Fibroblast of lung (primary cell): ENCODE data around the gene CCM2. TPM values are rescaled to one million over a fixed set of nuclear protein-coding genes. Genes with fewer than 3 reads are reported as not detected.
"Not testable (repeated sequence)": the region's sequence is repeated elsewhere in the genome, so short reads cannot be mapped to it uniquely, and the experiment has no call there.

Experiments used
- DNase-seq, 2 donors: peaks; one replicate each; pipeline versions ENCODE4 v3.0.0 to v3.0.0-alpha.2; 2010; ENCODE audit warnings: low read depth in 2 of 2
- H2AFZ ChIP-seq: 2 replicates; pipeline ENCODE4 v1.5.1; 2012; ENCODE audit warnings: low read length, control low read depth, inconsistent platforms
- H3K27ac ChIP-seq: 2 replicates; pipeline ENCODE4 v1.5.1; 2011; ENCODE audit warnings: low read length, control low read depth; ENCODE audit not compliant: insufficient read depth
- H3K27me3 ChIP-seq: 2 replicates; pipeline ENCODE4 v1.5.1; 2011; ENCODE audit warnings: mild to moderate bottlenecking, low read length; ENCODE audit not compliant: control insufficient read depth, insufficient read depth
- H3K36me3 ChIP-seq: 2 replicates; pipeline ENCODE4 v1.5.1; 2011; ENCODE audit warnings: low read length; ENCODE audit not compliant: control insufficient read depth, insufficient read depth
- H3K4me1 ChIP-seq: 2 replicates; pipeline ENCODE4 v1.5.1; 2011; ENCODE audit warnings: low read length; ENCODE audit not compliant: control insufficient read depth, insufficient read depth; ENCODE audit errors: extremely low read depth
- H3K4me2 ChIP-seq: 2 replicates; pipeline ENCODE4 v1.5.1; 2011; ENCODE audit warnings: low read length, control low read depth; ENCODE audit not compliant: insufficient read depth; ENCODE audit errors: extremely low read depth
- H3K4me3 ChIP-seq, 4 experiments: fragments of 200-600 bp in 1 of 4; sonication (generic) in 1 of 4; replicated peaks in 1 of 4; 2 replicates each; pipeline ENCODE4 v1.5.1; 2011 to 2016; ENCODE audit warnings: low read length in 4 of 4, low read depth in 3 of 4, mild to moderate bottlenecking in 3 of 4, control low read depth in 2 of 4, inconsistent platforms in 1 of 4, mixed read lengths in 1 of 4; ENCODE audit not compliant: insufficient read depth in 1 of 4; ENCODE audit errors: control extremely low read depth in 1 of 4
- H3K79me2 ChIP-seq: 2 replicates; pipeline ENCODE4 v1.5.1; 2012; ENCODE audit warnings: mild to moderate bottlenecking, low read length, inconsistent platforms; ENCODE audit not compliant: control insufficient read depth, insufficient read depth
- H3K9ac ChIP-seq: 2 replicates; pipeline ENCODE4 v1.5.1; 2011; ENCODE audit warnings: mild to moderate bottlenecking, low read length, control low read depth; ENCODE audit not compliant: insufficient read depth
- H3K9me3 ChIP-seq: 2 replicates; pipeline ENCODE4 v1.5.1; 2012; ENCODE audit warnings: low read depth, low read length; ENCODE audit not compliant: control insufficient read depth, insufficient read depth
- H4K20me1 ChIP-seq: 2 replicates; pipeline ENCODE4 v1.5.1; 2011; ENCODE audit warnings: low read length; ENCODE audit not compliant: control insufficient read depth, insufficient read depth; ENCODE audit errors: extremely low read depth
- EZH2 ChIP-seq: IDR thresholded peaks from 2 replicates; pipeline ENCODE4 v1.5.1; 2012; ENCODE audit warnings: low read length, control low read depth, mild to moderate bottlenecking; ENCODE audit errors: missing control alignments
- polyA plus RNA-seq, 2 donors: library from polyadenylated mRNA; depleted of rRNA in 1 of 2; stranded (reverse) in 1 of 2; unstranded in 1 of 2; fragments of >200 nt; gene quantifications; 2 replicates each; pipeline ENCODE4 v1.2.1, GENCODE V29; 2011 to 2012; ENCODE audit warnings: missing spikeins in 1 of 2
- total RNA-seq: library from RNA; depleted of rRNA; stranded (reverse); fragments of >200 nt; gene quantifications from 2 replicates; pipeline ENCODE4 v1.2.1, GENCODE V29; 2014
- TF ChIP-seq, protein P1 (sequence below), 2 donors: IDR thresholded peaks in 1 of 2; conservative IDR thresholded peaks in 1 of 2; 1 replicate in 1 of 2; 2 replicates in 1 of 2; pipeline ENCODE4 v1.5.1; 2011 to 2012; ENCODE audit warnings: low read length in 2 of 2, control low read depth in 1 of 2, inconsistent platforms in 1 of 2, low read depth in 1 of 2, mild to moderate bottlenecking in 1 of 2

The CCM2 gene
- total and polyA plus RNA-seq, 2 donors (not counting 1 experiment from before 2014, with no cell fraction given), result 27.8 to 52.4 TPM

DNA sequence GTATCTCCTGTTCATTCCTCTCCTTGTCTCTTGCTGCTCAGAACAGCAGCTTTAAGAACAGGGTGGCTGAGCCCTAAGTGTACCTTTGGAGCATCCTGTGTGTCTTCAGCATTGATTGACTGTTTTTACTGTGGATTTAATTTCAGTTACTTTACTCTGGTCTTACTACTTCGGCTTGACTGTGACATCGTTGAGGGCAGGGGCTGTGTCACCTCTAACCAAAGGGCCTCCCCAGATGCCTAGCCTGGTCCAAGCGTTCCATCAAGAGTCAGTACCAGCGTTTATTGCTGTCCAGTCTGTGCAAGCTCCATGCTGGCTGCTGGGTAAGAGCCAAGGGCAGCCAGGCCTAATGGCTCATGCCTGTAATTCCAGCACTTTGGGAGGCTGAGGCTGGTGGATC is 32.4 kb downstream of the CCM2 start:
- Histone ChIP-seq H3K4me1 (no peaks in the 10 kb centered on the region), H4K20me1 (no peaks in the 10 kb centered on the region)

DNA sequence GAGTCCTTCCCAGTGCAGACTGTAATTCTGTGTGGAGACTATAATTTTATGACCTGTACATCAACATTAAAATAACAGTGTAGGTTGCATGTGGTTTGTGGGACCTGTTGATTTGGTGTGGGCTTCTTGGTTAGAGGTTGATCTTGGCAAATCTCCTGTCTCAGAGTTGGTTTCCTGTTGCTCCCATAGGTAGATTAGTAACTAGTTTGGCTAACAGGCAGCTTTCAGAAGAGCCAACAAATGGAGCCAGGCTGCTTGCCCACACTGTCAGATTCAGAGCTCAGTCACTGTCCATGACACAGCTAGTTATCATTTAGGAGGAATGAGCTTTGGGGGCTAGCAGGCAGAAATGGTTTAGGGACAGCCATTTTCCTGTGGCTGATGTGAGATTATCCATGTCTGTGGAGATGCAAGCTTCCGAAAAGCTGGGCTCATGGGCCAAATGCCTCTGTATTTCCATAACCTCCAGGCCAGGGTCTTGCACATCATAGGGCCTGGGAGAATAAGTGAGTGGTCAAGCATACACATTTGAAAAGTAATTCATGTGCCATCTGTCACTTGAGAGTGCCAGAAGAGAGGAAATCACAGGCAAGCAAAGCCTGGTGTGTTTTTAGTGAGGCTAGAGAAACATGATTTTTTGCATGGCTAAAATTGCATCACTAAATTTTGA is 33.4 kb downstream of the CCM2 start:
- H3K4me1 ChIP-seq, result no peaks in the 10 kb centered on the region
- H4K20me1 ChIP-seq, result no peaks in the 10 kb centered on the region
- no peak overlapping the region for H3K27ac ChIP-seq
- H2AFZ ChIP-seq, result no peak overlapping the region
- no peaks in the 10 kb centered on the region for H3K9me3 ChIP-seq
- H3K79me2 ChIP-seq, result peaks cover 42% of the 10 kb centered on the region
- TF ChIP-seq EZH2, result no peak
- TF ChIP-seq, protein P1, sequence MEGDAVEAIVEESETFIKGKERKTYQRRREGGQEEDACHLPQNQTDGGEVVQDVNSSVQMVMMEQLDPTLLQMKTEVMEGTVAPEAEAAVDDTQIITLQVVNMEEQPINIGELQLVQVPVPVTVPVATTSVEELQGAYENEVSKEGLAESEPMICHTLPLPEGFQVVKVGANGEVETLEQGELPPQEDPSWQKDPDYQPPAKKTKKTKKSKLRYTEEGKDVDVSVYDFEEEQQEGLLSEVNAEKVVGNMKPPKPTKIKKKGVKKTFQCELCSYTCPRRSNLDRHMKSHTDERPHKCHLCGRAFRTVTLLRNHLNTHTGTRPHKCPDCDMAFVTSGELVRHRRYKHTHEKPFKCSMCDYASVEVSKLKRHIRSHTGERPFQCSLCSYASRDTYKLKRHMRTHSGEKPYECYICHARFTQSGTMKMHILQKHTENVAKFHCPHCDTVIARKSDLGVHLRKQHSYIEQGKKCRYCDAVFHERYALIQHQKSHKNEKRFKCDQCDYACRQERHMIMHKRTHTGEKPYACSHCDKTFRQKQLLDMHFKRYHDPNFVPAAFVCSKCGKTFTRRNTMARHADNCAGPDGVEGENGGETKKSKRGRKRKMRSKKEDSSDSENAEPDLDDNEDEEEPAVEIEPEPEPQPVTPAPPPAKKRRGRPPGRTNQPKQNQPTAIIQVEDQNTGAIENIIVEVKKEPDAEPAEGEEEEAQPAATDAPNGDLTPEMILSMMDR (conservative IDR thresholded peaks at IDR 0.05 in 1 of 2, IDR thresholded peaks at IDR 0.05 in 1 of 2; ENCODE audit: low read depth in 1 of 2, low read length in 2 of 2), result no peak
- H3K4me3 ChIP-seq, result no peak overlapping the region
- no peak overlapping the region for H3K4me2 ChIP-seq
- no peak overlapping the region for H3K9ac ChIP-seq
- DNase-seq, result peak; percentile 8 to 78
- H3K27me3 ChIP-seq, result no peaks in the 10 kb centered on the region
- peaks cover 2% of the 10 kb centered on the region for H3K36me3 ChIP-seq

More for the DNA sequence above, 32.4 kb downstream of the CCM2 start:
- Histone ChIP-seq H3K4me2 (no peak overlapping the region), H3K9me3 (no peaks in the 10 kb centered on the region), H3K27ac (no peak overlapping the region), H3K79me2 (peaks cover 42% of the 10 kb centered on the region), H2AFZ (no peak overlapping the region), H3K9ac (no peak overlapping the region), H3K36me3 (peaks cover 2% of the 10 kb centered on the region), H3K27me3 (no peaks in the 10 kb centered on the region), H3K4me3 (no peak overlapping the region)
- TF ChIP-seq EZH2, result no peak
- TF ChIP-seq, protein P1 (conservative IDR thresholded peaks at IDR 0.05 in 1 of 2, IDR thresholded peaks at IDR 0.05 in 1 of 2; ENCODE audit: low read depth in 1 of 2, low read length in 2 of 2), result no peak
- no peak for DNase-seq

DNA sequence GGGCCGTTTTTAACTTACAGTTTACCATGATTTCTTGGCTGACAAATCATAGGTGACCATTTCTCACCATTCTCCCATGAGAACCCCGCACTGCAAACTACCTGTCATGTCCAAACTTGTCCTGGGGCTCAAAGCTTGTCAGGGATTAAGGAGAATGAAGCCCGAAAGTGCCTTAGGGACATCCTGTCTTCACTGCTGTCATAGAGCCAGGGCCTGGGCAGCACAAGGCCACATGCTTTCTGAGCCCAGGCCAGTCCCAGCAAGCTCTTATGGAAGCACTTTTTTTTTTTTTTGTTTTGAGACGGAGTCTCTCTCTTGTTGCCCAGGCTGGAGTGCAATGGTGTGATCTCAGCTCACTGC is 33.9 kb downstream of the CCM2 start:
- TF ChIP-seq, protein P1 (conservative IDR thresholded peaks at IDR 0.05 in 1 of 2, IDR thresholded peaks at IDR 0.05 in 1 of 2; ENCODE audit: low read depth in 1 of 2, low read length in 2 of 2), result no peak
- no peak for TF ChIP-seq EZH2
- Histone ChIP-seq H2AFZ (no peak overlapping the region), H3K79me2 (peaks cover 38% of the 10 kb centered on the region), H3K27ac (peak overlapping the region; percentile 5), H3K4me3 (no peak overlapping the region), H3K27me3 (no peaks in the 10 kb centered on the region), H3K4me1 (no peaks in the 10 kb centered on the region), H3K9ac (no peak overlapping the region), H3K4me2 (no peak overlapping the region), H4K20me1 (no peaks in the 10 kb centered on the region), H3K9me3 (no peaks in the 10 kb centered on the region), H3K36me3 (peaks cover under 1% of the 10 kb centered on the region)
- no peak for DNase-seq

DNA sequence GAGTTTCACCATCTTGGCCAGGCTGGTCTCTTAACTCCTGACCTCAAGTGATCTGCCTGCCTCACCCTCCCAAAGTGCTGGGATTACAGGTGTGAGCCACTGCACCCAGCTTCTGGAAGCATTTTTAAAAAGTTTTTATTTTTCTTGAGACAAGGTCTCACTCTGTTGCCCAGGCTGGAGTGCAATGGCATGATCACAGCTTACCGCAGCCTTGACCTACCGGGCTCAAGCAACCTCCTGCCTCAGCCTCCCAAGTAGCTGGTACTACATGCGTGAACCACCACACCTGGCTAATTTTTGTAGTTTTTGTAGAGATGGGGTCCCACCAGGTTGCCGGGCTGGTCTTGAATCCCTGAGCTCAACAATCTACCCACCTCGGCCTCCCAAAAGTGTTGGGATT is 34.7 kb downstream of the CCM2 start:
- not testable (repeated sequence) for H3K27me3 ChIP-seq, H3K4me1 ChIP-seq, H3K4me3 ChIP-seq, H2AFZ ChIP-seq, H3K4me2 ChIP-seq, DNase-seq, H3K9me3 ChIP-seq, H4K20me1 ChIP-seq, H3K36me3 ChIP-seq, H3K9ac ChIP-seq, H3K27ac ChIP-seq
- H3K79me2 ChIP-seq, result peaks cover 30% of the 10 kb centered on the region
